Tibial nerve (tissue), 3 donors: ENCODE measurements around the gene LANCL2.

Experiments
- POLR2A ChIP-seq, 2 donors: fragments of 450-650 bp; IDR thresholded peaks; one replicate each; pipeline ENCODE4 v1.6.1; 2017; ENCODE audit warnings: antibody characterized with exemption in 2 of 2, mild to moderate bottlenecking in 2 of 2, moderate library complexity in 2 of 2
- TF ChIP-seq, protein P1 (sequence below), 5 experiments: fragments of 200-600 bp in 3 of 5; fragments of 450-650 bp in 2 of 5; sonication (generic) in 3 of 5; IDR thresholded peaks; one replicate each; pipeline ENCODE4 v1.5.1; 2016 to 2019; ENCODE audit warnings: antibody characterized with exemption in 5 of 5, mild to moderate bottlenecking in 3 of 5, moderate library complexity in 2 of 5

GRCh38 chr7:55344840-55345239 lies 20.3 kb upstream of the LANCL2 start:
- TF ChIP-seq, protein P1, sequence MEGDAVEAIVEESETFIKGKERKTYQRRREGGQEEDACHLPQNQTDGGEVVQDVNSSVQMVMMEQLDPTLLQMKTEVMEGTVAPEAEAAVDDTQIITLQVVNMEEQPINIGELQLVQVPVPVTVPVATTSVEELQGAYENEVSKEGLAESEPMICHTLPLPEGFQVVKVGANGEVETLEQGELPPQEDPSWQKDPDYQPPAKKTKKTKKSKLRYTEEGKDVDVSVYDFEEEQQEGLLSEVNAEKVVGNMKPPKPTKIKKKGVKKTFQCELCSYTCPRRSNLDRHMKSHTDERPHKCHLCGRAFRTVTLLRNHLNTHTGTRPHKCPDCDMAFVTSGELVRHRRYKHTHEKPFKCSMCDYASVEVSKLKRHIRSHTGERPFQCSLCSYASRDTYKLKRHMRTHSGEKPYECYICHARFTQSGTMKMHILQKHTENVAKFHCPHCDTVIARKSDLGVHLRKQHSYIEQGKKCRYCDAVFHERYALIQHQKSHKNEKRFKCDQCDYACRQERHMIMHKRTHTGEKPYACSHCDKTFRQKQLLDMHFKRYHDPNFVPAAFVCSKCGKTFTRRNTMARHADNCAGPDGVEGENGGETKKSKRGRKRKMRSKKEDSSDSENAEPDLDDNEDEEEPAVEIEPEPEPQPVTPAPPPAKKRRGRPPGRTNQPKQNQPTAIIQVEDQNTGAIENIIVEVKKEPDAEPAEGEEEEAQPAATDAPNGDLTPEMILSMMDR (IDR thresholded peaks at IDR 0.05), result no peak
- no peak for TF ChIP-seq POLR2A (IDR thresholded peaks at IDR 0.05)
